Stimulated activated CD4-positive, alpha-beta T cell treated with anti-CD3 and anti-CD28 coated beads, Interleukin-4, amount 100 ng/mL, for 24 hours (primary cell): ENCODE data around the gene ANGPTL4.
"Not testable (repeated sequence)": the region's sequence is repeated elsewhere in the genome, so short reads cannot be mapped to it uniquely, and the experiment has no call there.

Source experiments
- DNase-seq: peaks from one replicate; pipeline ENCODE4 v3.0.0-alpha.2; 2020

The ANGPTL4 gene

GRCh38 chr19:8391198-8392016, 27.5 kb downstream of the ANGPTL4 start:
- DNase-seq: no peak

GRCh38 chr19:8392017-8392591, 28.1 kb downstream of the ANGPTL4 start:
- DNase-seq: no peak

GRCh38 chr19:8393192-8393870, 29.4 kb downstream of the ANGPTL4 start:
- DNase-seq: no peak

GRCh38 chr19:8393871-8394250, 29.9 kb downstream of the ANGPTL4 start:
- no peak for DNase-seq

GRCh38 chr19:8395621-8396082, 31.7 kb downstream of the ANGPTL4 start:
- no peak for DNase-seq

- DNase-seq: no peak
These were observed 32.2 kb downstream of the ANGPTL4 start for GRCh38 chr19:8396185-8396562.

- DNase-seq: peak; percentile 75
These were observed 32.7 kb downstream of the ANGPTL4 start for GRCh38 chr19:8396563-8397203.

- DNase-seq: no peak
These were observed 33.3 kb downstream of the ANGPTL4 start for GRCh38 chr19:8397271-8397670.

GRCh38 chr19:8397746-8398310, 33.9 kb downstream of the ANGPTL4 start:
- DNase-seq: no peak

GRCh38 chr19:8398311-8398771, 34.4 kb downstream of the ANGPTL4 start:
- DNase-seq: no peak

GRCh38 chr19:8399681-8400188, 35.8 kb downstream of the ANGPTL4 start:
- no peak for DNase-seq

GRCh38 chr19:8401981-8402411, 38.0 kb downstream of the ANGPTL4 start:
- DNase-seq: no peak

- DNase-seq: no peak
These were observed 39.3 kb downstream of the ANGPTL4 start for GRCh38 chr19:8403098-8403819.

GRCh38 chr19:8403820-8404109, 39.8 kb downstream of the ANGPTL4 start:
- no peak for DNase-seq

GRCh38 chr19:8404391-8405151, 40.6 kb downstream of the ANGPTL4 start:
- DNase-seq: no peak

- DNase-seq: not testable (repeated sequence)
These were observed 46.8 kb downstream of the ANGPTL4 start for GRCh38 chr19:8410718-8411117.

GRCh38 chr19:8412783-8413628, 49.1 kb downstream of the ANGPTL4 start, which contains the start of gene MARCHF2:
MARCHF2 (plus strand) TSS chr19:8413305; CDS start chr19:8421841, 8,536 bp downstream.
- peak; percentile 95 for DNase-seq

GRCh38 chr19:8413629-8413995, 49.7 kb downstream of the ANGPTL4 start:
- no peak for DNase-seq

GRCh38 chr19:8416796-8417195, 52.8 kb downstream of the ANGPTL4 start:
- no peak for DNase-seq
